Inflammatory macrophage treated with lipopolysaccharide for 4 hours (primary cell): ENCODE data around the gene HSD17B10.
"Not testable (repeated sequence)": the region's sequence is repeated elsewhere in the genome, so short reads cannot be mapped to it uniquely, and the experiment has no call there.

Experiments
- DNase-seq: peaks from one replicate; pipeline ENCODE4 v3.0.0-alpha.2; 2020

HSD17B10 gene

DNA sequence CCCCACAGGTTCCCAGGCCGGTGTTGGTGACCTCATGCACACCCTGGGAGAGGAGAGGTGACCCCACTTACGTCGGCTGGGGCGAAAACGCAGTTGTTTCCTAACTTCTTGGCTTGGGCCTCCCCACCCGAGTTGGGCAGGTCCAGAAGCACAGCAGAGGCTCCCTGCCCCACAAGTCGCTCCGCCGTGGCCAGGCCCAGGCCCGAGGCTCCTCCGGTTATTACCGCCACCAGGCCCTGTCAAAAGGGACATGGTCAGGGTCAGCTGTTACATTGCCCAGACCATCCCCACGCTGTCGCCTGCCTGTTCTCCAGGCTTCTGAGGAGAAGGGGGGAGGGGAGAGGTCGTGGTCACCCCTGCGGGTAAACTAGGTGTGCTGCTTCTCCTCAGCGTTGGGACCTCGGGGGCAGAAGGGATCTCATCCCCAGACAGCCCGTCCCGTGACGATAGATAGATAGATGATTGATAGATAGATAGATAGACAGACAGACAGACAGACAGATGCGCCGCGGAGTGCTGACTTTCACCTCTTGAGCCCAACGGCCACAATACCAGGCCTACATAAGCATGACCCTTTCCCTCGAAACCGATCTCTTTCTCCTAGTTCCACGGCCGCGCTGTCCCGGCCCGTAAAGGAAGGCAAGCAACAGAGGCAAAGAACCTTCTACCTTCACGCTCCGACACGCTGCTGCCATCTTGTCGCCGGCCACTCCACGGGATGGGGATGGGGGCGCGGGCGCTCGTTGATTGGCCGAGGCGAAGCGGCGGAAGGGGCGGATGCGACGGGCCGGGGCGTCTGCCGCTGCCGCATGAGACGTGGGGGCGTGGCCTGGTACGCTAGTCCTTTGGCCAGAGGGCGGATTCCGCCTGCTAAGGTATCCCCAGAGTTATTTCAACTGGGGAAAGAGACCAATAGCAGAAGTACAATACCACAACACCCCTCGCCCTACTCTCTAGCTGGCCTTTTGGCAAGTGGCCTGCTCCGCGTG, at the start of gene HSD17B10:
Gene HSD17B10 (minus strand): TSS at position 720 of the 989 bp plus-strand sequence. CDS start 25 bp downstream, at position 695.
- DNase-seq, result peak; percentile 85

DNA sequence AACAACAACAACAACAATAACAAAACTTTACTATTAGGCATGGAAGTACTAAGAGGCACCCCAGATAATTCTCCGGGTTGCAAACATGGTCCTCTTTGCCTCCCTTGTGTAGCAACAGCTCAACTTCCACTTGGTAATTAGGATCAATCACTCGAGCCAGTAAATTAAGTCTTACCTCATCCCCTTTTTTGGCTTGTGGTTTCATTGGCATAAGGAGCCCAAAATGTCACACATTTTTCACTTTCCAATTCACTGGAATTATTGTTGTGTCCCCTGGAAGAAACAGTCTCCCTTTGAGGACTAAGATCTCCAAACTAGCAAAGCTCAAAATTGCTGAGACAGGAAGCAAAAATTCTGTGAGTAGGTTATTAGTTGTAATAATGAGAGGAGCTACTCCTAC, 49.2 kb upstream of the HSD17B10 start:
- no peak for DNase-seq

DNA sequence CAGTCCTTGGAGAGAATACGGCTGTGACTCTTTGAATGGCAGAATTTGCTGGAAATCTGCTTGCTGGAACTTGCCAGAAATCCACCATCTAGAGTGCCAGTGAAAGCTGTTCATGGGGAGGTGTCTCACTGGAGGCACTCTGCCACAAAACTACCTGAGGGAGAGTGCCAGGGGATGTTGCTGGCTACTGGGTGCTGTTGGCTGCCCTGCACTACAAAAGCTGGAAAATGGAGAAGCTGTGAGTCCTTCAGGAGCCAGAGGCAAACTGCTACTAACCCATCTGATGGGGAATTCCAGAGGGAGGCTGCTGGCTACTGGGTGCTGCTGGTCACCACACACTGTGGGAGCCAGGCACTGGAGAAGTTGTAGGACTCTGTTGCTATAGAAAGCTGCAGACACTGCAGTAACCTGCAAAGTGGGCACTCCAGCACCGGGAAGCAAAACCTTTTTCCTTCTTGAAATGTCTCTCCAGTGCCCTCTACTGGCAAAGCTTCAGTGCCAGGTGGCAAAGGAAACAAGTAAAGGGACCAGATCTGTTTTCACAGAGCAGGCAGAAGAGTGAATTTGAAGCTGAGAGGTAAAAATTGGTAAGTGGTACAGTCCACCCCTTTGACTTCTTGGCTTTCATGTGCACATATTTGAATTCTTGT, 47.8 kb upstream of the HSD17B10 start:
- DNase-seq, result peak; percentile 39

DNA sequence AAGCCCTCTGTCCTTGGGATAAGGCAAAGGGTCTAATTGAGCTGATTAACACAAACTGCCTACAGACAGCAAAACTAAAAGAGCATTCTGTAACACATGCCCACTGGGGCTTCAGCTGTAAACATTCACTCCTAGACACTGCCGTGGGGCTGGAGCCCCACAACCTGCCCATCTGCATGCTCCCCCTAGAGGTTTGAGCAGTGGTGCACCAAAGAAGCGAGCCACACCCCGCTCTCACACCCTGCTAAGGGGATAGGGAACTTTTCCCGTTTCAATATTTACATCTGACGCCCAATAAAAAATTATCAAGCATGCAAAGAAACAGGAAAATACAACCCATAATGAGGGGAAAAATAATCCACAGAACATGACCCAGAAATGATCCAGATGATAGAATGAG, 46.9 kb upstream of the HSD17B10 start:
- DNase-seq, result no peak

DNA sequence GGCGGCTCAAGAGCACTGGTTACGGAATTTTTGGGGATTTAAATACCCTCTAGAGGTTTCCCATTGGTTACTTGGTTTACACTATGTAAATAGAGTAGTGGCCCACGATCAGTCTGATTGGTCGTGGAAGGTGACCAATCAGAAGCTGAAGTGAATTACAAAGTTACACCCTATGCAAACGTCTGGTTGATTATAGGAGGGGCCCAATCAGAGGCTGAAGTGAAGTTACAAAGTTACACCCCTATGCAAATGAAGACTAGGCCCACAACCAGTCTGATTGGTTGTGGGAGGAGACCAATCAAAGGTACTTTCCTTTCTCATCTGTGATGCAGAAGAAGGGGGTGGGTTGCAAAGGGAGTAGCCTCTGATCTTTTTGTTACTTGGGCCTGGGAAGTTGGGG, 45.1 kb upstream of the HSD17B10 start:
- DNase-seq, result peak; percentile 25

DNA sequence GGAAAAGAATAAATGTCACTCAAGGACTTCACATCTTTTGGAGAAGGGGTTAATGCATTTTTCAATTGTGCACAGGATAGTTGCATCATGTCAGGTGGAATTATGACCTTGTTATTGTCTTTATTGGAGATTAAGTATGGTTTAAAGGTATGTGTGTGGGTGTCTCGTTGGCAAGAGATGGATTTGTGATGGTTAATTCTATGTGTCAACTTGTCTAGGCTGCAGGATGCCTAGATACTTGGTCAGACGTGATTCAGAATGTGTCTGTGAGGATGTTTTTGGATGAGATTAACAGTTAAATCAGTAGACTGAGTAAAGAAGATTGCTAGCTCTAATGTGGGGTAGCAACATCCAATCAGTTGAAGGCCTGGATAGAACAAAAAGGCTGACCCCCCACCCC, 42.2 kb upstream of the HSD17B10 start:
- no peak for DNase-seq

DNA sequence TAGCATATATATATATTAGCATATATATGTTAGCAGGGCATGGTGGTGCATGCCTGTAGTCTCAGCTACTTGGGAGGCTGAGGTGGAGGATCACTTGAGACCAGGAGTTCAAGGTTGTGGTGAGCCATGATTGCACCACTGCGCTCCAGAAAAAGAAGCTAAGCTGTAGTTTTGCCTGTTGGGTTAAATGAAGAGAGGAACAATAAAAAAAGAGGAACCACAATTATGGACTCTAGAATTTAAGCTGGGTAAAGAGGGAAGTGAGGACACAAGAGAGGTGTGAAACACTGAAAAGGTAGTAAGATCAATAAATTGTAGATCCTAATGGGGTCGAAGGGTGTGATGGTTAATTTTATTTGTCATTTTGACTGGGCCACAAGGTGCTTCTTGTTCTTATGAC, 40.5 kb upstream of the HSD17B10 start:
- DNase-seq, result peak; percentile 49

DNA sequence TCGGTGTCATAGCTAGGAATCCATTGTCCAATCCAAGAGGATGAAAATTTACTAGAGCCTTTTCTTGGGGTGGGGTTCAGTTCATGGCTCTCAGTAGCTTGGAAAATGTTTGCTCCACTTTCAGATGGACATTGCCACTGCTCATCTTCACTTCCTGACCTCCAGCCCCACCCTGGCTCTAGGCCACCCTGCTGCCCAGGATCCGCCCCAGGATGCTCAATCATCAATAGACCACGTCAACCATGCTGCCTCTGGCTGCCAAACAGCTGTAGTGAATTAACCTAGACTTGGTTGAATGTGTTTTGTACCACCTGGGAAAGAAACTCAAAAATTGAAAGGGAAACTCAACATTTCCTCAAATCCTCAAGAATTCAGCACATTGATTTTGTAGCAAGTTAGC, 37.2 kb upstream of the HSD17B10 start:
- DNase-seq, result no peak

DNA sequence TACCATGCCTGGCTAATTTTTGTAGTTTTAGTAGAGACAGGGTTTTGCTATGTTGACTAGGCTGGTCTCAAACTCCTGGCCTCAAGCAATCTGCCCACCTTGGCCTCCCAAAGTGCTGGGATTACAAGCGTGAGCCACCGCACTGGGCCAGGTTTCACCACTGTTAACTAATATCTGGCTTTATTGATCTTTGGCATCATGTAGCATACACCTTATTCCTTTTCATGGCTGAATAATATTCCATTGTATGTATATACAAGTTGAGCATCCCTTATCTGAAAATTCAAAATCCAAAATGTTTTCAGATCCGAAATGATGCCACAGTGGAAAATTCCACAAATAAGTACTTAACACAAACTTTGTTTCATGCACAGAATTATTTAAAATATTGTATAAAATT, 34.5 kb upstream of the HSD17B10 start:
- not testable (repeated sequence) for DNase-seq

DNA sequence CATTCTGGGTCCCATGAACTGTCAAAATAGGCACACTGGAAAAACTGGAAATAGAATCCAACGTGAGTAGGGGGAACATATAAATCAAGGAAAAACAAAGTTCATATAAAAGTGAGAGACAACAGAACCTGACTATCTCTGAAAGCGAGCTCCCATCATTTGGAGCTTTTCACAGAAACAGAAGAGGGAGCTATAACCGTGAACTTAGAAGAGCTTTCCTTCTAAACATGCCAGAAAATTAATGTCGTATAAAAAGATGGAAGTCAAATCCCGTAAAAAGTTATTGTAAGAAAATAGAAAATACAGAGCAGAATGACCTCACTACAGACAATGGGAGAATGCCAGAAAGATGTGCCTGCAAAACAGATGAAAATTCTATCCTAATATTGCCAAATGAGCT, 23.9 kb upstream of the HSD17B10 start:
- no peak for DNase-seq

DNA sequence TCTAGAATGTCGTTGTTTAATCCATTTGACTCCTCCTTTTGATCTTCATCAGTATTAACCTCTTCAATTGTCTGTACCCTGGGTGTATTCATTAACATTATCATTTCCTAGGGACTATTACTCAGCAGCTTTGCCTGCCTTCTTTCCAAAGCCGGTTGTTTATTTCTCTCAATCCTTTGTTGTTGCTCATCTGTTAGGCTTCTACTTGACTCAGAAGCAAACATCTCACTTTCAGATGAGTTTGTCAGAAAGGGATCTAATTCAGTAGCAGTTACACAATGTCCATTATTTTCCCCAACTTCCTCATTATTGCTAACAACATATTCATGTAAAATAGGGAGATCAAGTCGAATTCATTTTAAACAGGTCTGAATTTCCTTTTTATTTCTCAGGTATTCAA, 22.1 kb upstream of the HSD17B10 start:
- peak; percentile 62 for DNase-seq

DNA sequence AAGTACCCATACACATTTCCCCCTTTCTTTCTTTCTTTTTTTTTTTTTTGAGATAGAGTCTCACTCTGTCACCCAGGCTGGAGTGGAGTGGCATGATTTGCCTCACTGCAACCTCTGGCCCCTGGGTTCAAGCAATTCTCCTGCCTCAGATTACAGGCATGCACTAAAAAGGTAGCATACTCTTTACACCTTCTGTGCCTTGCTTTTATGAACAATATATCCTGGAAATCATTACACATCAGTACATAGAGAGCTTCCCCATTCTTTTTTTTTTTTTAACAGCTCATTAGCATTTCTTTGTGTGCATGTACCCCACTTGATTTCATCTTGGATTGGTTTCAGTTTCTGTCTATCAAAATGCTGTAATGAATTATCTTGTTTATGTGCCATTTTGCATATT, 18.6 kb upstream of the HSD17B10 start:
- peak; percentile 19 for DNase-seq

DNA sequence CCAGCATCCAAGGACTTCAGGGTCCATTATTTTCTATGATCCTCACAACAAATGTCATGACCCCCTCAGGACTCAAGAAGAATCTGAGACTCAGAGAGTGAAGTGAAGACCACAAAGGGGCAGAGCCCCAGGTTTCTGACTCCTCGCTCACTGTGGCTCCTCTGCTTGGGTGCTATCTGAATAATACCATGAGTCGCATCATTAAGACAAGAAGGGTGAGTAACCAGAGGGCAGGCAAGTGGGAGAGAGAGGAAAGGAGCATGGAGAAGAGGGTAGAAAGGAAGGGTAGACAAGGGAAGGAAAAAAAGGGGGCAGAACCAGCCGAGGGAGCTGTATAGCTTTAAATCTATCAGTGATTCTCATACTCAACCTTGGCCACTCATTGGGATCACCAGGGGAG, 15.5 kb upstream of the HSD17B10 start:
- no peak for DNase-seq

DNA sequence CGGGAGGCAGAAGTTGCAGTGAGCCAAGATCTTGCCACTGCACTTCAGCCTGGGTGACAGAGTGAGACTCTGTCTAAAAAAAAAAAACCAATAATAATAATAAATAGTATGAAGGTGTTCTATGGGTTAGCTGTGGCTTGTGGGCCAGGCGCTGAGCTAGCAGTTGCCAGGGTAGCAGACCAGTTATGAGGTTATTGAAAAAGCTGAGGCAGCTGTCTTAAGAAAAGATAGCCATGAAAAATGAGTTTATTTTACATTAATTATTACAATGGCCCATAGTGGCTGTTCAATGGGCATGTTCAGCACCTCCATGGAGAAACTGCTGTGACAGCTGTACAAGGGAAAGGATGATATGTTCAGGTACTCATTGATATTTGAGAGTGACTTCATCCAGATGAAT, 13.3 kb upstream of the HSD17B10 start:
- DNase-seq, result no peak

DNA sequence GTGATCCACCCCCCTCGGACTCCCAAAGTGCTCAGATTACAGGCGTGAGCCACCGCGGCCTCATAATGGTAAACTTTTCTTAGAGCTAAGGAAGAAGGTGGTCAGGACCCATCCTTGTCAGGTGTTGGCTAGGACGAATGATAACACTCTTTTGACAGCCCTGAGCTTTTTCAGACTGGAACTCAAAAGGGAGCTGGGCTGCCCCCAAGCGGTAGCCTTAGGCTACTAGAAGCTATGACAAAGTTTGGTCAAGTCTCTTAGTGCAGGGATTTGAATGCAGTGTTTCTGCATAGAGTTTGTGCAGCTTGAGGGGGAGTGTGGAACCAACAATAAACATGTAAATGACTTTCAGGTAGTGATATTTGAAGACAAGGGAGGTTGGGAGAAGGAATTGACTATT, 11.8 kb upstream of the HSD17B10 start:
- peak; percentile 53 for DNase-seq

DNA sequence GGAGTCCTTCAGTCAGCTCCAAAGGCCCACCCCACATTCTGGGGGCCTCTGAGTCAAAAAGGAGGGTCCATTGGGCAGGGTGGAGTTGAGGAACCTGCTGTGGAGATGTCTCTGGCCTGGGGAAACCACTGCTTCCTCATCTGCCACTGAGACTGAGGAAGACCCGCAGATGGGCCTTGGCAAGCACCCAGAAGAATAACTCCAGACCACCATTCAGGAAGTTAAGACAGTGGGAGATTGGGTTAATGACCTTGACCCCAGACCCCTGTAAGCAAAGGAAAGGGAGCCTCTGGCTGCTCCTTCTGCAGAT, 8.1 kb upstream of the HSD17B10 start:
- peak; percentile 7 for DNase-seq

DNA sequence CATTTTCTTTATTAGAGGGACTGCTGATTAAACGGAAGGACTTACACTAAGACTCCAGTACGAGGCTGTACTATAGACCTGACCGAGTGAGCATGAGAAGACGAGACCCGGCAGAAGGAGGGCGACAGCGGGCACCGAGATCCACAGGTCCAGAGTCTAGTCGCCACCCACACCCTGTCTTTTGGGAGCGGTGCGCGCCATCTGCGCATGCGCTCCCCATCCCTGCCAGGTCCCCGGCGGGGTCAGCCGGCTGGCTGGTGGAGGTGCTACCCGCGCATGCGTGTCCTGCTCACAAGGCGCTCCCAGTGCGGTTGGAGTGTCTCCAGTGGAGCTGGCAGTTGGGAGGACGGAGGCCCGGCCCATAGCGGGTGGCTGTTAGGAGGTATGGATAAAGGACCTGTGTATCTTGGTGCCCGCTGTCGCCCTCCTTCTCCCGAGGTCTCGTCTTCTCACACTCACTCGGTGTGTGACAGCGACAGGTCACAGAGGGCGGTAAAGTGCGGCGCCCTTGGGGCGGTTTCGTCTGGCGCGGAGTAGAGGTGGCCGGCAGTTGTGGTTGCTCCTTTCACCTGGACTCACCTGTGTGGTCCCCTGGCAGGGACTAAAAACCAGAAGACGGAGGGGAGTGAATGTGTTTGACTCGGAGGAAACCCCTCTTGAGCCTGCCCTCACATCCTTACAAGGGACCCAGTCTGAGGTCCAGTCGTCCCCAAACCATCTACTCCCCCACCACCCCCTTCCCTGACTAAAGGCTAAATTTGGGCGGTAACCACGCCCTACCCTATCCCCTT, 7.6 kb upstream of the HSD17B10 start:
- DNase-seq, result peak; percentile 57

DNA sequence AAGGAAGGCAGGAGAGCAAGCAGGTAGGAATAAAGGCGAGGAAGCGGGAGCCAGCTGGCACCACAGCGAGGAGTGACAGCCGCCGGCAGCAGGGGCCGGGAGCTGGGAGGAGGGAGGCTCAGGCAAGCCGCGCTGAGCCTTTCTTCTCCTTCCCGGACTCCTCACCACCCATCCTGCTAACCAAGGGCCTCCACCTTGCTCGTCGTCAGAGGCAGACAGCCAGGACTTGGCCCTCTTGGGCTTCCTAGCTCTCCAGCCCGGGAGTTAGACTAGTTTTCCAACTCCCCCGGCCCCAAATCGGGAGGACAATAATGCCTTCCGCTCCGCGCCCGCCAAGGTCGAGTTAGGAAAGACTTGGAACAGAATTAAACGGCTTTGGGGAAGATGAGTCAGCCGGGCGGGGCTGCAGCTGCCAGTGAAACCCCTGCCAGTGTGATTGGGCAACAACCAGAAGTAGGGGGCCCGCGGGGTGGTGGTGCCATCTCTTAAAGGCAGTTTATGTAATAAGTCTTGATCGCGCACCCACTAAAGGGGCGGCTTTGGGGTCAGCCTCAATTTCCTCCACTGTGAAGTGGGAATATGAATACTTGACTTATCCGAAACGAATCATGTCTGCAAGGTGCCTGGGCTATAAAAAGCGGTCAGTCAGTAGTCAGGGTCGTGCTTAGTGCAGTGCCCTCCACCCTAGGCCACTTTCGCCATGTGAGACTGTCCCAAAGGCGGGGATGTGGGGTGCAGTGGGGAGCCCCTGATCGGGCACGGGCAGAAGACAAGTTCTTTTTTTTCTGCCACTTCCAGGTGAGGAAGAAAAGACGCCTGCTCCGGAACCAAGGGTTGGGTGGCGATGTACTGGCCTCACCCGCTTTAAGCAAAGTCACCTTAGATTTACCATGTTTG, 6.7 kb upstream of the HSD17B10 start:
- DNase-seq, result peak; percentile 73

DNA sequence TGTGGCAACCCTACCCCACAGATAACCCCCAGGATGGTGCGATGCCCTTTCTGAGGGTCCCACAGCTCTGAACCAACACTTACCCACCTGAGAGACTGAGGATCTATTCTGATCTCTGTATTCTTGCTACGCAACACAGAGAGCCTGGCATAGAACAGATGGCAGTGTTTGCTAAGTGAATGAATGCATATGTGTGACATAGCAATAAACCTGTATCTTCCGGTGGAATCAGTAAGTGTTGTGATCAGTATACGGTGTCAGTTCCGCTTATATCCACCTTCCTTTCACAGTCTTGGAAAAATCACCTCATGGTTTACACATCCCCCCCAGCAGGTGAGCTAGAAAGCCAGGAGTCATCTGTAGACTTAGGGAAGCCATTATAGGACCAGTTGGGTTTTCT, 5.9 kb upstream of the HSD17B10 start:
- DNase-seq, result no peak

DNA sequence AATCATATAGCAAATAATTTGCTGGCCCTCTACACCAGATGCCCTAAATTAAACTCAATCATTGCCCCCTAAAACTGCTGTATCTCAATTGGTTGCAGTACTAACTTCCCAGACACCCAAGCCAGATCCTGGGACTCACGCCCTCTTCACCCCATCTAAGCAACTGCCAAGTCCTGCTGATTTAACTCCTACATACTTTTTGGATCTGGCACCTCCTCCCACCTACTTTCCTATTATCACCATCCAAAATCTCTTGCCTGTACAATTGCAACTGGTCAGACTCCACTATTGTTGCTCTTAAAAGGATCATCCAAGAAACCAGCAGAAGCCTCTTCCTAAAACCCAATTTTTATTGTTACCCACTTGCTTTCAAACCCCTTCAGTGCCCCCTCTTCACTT, 4.7 kb upstream of the HSD17B10 start:
- DNase-seq, result no peak

DNA sequence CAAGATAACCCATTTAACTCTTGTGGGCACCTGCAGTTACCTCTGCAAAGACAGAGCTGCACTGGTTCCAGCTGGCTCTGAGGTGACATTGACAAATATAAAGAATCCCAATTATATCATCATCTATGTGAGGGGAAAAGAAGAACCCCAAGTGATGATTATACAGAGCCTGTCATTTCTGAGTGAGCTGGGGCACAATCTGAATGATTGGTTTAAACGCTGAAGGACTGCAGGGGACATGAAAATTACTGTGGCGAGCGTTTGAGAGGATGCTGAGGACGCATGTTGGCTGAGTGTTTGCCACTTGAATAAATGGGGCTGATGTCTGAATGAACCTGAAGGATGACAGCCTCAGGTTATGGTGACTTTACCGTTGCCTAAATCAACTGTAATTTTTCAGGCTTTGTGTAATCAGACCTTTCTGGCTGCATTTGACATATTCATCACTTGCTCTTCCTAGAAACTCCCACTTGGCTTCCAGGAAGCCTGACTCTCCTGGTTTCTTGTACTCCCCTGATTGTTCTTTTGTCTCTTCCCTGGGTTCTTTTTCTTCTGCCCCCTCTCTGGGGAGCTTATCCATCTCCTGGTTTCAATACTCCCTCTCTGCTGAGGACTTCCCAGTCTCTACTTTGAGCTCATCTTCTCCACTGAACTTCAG, 4.1 kb upstream of the HSD17B10 start:
- DNase-seq, result no peak

DNA sequence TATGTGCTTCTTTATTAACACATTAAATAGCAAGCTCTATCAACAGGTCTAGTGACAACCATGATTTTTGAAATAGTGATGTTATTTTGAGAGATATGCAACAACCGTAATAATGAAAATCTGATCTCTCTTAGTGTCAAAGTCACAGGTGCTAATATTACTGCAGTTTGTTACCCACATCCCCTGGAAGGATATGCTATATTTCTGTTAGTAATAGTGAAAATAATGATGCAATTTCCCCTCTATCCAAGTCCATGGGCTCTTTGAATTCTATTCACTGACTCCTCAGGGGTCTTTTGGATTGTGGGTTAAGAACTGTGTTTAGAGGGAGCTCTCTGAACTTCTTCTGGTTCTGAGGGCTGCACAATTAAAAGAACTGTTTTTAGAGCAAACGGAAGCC, 3.0 kb upstream of the HSD17B10 start:
- DNase-seq, result no peak
